OCI-LY7 (cell line): ENCODE measurements around the gene MINDY2. TPM values are rescaled to one million over a fixed set of nuclear protein-coding genes. Genes with fewer than 3 reads are reported as not detected.
A peak's percentile ranks its signal among the peaks of the same experiment; 100 is the strongest.

ENCODE experiments used
- BruUV-seq: library from RNA; stranded (reverse); fragments of 400-500 nt; replicated peaks from 2 replicates; lab custom pipeline; 2021; lab: Mats Ljungman, UMichigan
- CTCF ChIA-PET: fragments of 300-600 bp; sonication (Branson Sonifier 250); formaldehyde crosslinking; loops from one replicate; lab custom pipeline; 2022; ENCODE audit warnings: antibody characterized with exemption; ENCODE audit not compliant: unreplicated experiment; lab: Charles Lee
- POLR2A ChIA-PET: fragments of 300-600 bp; sonication (Branson Sonifier 250); formaldehyde crosslinking; loops from one replicate; lab custom pipeline; 2022; ENCODE audit warnings: antibody characterized with exemption; lab: Charles Lee
- DNase-seq: peaks from one replicate; pipeline ENCODE4 v3.0.0-alpha.2; 2015; ENCODE audit warnings: low spot score
- H2AFZ ChIP-seq: fragments of 200-600 bp; sonication (generic), shearing (Covaris generic); 2 replicates; pipeline ENCODE4 v1.6.1; 2014; ENCODE audit warnings: mild to moderate bottlenecking, antibody characterized with exemption, low read length, moderate library complexity
- H3K27ac ChIP-seq: fragments of 200-600 bp; sonication (generic); 2 replicates; pipeline ENCODE4 v1.5.1; 2014; ENCODE audit warnings: mixed run types, low read depth, mild to moderate bottlenecking, moderate library complexity, low read length, inconsistent platforms; ENCODE audit not compliant: poor library complexity, severe bottlenecking
- H3K36me3 ChIP-seq: fragments of 200-600 bp; sonication (generic); 2 replicates; pipeline ENCODE4 v1.6.1; 2014; ENCODE audit warnings: mild to moderate bottlenecking, antibody characterized with exemption, low read length, moderate library complexity, mixed read lengths; ENCODE audit not compliant: insufficient read depth
- H3K4me1 ChIP-seq: fragments of 200-600 bp; sonication (generic); 2 replicates; pipeline ENCODE4 v1.5.1; 2014; ENCODE audit warnings: mild to moderate bottlenecking, low read length; ENCODE audit not compliant: insufficient read depth, poor library complexity, severe bottlenecking
- H3K4me2 ChIP-seq: fragments of 200-600 bp; sonication (generic); 2 replicates; pipeline ENCODE4 v1.6.1; 2014; ENCODE audit warnings: mild to moderate bottlenecking, low read length
- H3K4me3 ChIP-seq: fragments of 200-600 bp; sonication (generic); 2 replicates; pipeline ENCODE4 v1.5.1; 2014; ENCODE audit warnings: mild to moderate bottlenecking, low read depth, low read length; ENCODE audit not compliant: poor library complexity, severe bottlenecking
- H3K79me2 ChIP-seq: fragments of 200-600 bp; sonication (generic); 2 replicates; pipeline ENCODE4 v1.6.1; 2016; ENCODE audit warnings: low read depth, mild to moderate bottlenecking, low read length, moderate library complexity, mixed read lengths; ENCODE audit not compliant: insufficient read depth
- H3K9me2 ChIP-seq: fragments of 200-600 bp; sonication (generic); 2 replicates; pipeline ENCODE4 v1.6.1; 2016; ENCODE audit warnings: mild to moderate bottlenecking, low read length, mixed read lengths; ENCODE audit not compliant: insufficient read depth
- H3K9me3 ChIP-seq: fragments of 200-600 bp; sonication (generic); 2 replicates; pipeline ENCODE4 v1.6.1; 2014; ENCODE audit warnings: mild to moderate bottlenecking, mixed run types, low read length, mixed read lengths
- H4K20me1 ChIP-seq: fragments of 200-600 bp; sonication (generic); 2 replicates; pipeline ENCODE4 v1.6.1; 2014; ENCODE audit warnings: mild to moderate bottlenecking, antibody characterized with exemption, low read length, moderate library complexity, mixed read lengths; ENCODE audit not compliant: insufficient read depth
- EZH2phosphoT487 ChIP-seq: fragments of 200-600 bp; sonication (generic); IDR thresholded peaks from 2 replicates; pipeline ENCODE4 v1.6.1; 2018; ENCODE audit warnings: low read depth, borderline replicate concordance, mild to moderate bottlenecking, mixed run types, antibody characterized with exemption, low read length, moderate library complexity, mixed read lengths
- intact Hi-C: fragments of 100-400 bp; cut with micrococcal nuclease; formaldehyde crosslinking; loops from one replicate; pipeline ENCODE4 v1.10.0; 2022; ENCODE audit not compliant: unreplicated experiment
- total RNA-seq, 2 experiments: library from RNA; depleted of rRNA in 1 of 2; stranded (reverse); fragments of >200 nt in 1 of 2; shearing (Covaris generic) in 1 of 2; gene quantifications; 2 replicates each; pipeline ENCODE4 v1.2.3, GENCODE V29; 2014 to 2022
- TF ChIP-seq, protein P1 (sequence below): fragments of 200-600 bp; sonication (generic); conservative IDR thresholded peaks from 2 replicates; pipeline ENCODE4 v1.5.1; 2014; ENCODE audit warnings: mild to moderate bottlenecking, antibody characterized with exemption, low read length, moderate library complexity, mixed read lengths

Gene MINDY2
- total RNA-seq, 2 experiments from 2014 or later = 10.5 to 15.7 TPM

DNA sequence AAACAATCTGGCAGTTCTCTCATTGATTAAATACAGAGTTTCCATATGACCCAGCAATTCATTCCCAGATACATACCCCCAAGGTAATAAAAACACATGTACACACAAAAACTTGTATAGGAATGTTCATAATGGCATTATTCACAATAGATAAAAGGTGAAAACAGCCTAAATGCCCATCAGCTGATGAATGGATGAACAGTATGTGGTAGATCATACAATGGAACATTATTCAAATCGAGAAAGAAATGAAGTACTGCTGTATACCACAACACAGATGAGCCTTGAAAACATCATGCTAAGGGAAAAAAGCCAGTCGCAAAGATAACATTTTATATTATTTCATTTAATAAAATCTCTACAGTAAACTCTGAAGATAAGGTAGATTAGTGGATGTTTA is 91.2 kb downstream of the MINDY2 start:
- no peak overlapping the region for H3K27ac ChIP-seq
- DNase-seq = no peak
- H3K4me1 ChIP-seq = no peaks in the 10 kb centered on the region
- no peaks in the 10 kb centered on the region for H3K9me2 ChIP-seq
- intact Hi-C loops = no loop called here
- no peaks in the 10 kb centered on the region for H3K36me3 ChIP-seq
- no peaks in the 10 kb centered on the region for H4K20me1 ChIP-seq
- CTCF ChIA-PET = no interaction called here
- no peaks in the 10 kb centered on the region for H3K79me2 ChIP-seq
- no peaks in the 10 kb centered on the region for H3K9me3 ChIP-seq
- POLR2A ChIA-PET = no interaction called here
- H3K4me3 ChIP-seq = no peak overlapping the region
- TF ChIP-seq, protein P1, sequence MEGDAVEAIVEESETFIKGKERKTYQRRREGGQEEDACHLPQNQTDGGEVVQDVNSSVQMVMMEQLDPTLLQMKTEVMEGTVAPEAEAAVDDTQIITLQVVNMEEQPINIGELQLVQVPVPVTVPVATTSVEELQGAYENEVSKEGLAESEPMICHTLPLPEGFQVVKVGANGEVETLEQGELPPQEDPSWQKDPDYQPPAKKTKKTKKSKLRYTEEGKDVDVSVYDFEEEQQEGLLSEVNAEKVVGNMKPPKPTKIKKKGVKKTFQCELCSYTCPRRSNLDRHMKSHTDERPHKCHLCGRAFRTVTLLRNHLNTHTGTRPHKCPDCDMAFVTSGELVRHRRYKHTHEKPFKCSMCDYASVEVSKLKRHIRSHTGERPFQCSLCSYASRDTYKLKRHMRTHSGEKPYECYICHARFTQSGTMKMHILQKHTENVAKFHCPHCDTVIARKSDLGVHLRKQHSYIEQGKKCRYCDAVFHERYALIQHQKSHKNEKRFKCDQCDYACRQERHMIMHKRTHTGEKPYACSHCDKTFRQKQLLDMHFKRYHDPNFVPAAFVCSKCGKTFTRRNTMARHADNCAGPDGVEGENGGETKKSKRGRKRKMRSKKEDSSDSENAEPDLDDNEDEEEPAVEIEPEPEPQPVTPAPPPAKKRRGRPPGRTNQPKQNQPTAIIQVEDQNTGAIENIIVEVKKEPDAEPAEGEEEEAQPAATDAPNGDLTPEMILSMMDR = no peak
- TF ChIP-seq EZH2phosphoT487 = no peak
- no peak overlapping the region for H3K4me2 ChIP-seq
- H2AFZ ChIP-seq = no peak overlapping the region
- BruUV-seq = no TSS peak

DNA sequence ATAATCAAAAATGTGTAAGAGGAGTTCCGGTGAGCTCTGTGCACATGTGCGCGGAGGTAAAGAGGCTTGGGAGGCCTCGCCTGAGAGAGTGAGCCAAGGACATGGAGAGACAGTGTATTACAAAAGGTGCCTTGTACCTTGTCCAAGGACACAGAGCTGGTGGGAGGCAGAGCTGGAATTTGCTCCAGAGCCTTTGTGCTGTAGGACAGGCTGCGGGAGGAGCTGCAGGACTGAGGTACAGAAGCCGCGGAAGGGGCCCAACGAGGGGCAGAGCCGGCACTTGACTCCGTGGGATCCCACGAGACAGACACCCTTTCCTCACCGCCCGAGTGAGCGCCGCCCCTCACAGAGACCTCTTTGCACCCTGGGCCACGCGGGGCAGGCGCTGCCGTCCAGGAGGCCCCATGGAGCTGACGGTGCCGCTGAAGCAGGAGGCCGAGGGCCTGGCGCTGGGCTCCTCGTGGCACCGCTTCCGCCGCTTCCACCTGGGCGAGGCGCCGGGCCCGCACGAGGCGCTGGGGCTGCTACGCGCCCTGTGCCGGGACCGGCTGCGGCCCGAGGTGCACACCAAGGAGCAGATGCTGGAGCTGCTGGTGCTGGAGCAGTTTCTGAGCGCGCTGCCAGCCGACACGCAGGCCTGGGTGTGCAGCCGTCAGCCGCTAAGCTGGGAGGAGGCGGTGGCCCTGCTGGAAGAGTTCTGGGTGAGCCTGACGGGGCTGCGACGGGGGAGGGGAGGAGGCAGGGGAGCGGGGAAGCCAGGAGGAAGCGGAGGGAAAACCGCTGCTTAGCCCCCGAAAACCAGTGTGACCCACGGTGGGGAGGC is 93.7 kb downstream of the MINDY2 start:
- POLR2A ChIA-PET = interaction anchor here (1.0 kb wide), 1 partner anchor 12 kb away, joined by 3 read pairs; no protein-coding TSS in a partner anchor
- no peak for DNase-seq
- H3K9me3 ChIP-seq = no peaks in the 10 kb centered on the region
- H3K4me2 ChIP-seq = no peak overlapping the region; the same call in 1 of the 2 replicates
- CTCF ChIA-PET = interaction anchor here (0.8 kb wide), 1 partner anchor 10 kb away, joined by 3 read pairs; no protein-coding TSS in a partner anchor
- H2AFZ ChIP-seq = 0 out of 2 replicates have a peak overlapping the region, but pooled peaks have one; percentile 21
- H4K20me1 ChIP-seq = no peaks in the 10 kb centered on the region
- no peaks in the 10 kb centered on the region for H3K79me2 ChIP-seq
- no peaks in the 10 kb centered on the region for H3K9me2 ChIP-seq
- intact Hi-C loops = no loop called here
- H3K27ac ChIP-seq = no peak overlapping the region
- TF ChIP-seq, protein P1 = no peak
- no peak for TF ChIP-seq EZH2phosphoT487
- H3K36me3 ChIP-seq = no peaks in the 10 kb centered on the region
- H3K4me1 ChIP-seq = no peaks in the 10 kb centered on the region
- no peak overlapping the region for H3K4me3 ChIP-seq
- no TSS peak for BruUV-seq

DNA sequence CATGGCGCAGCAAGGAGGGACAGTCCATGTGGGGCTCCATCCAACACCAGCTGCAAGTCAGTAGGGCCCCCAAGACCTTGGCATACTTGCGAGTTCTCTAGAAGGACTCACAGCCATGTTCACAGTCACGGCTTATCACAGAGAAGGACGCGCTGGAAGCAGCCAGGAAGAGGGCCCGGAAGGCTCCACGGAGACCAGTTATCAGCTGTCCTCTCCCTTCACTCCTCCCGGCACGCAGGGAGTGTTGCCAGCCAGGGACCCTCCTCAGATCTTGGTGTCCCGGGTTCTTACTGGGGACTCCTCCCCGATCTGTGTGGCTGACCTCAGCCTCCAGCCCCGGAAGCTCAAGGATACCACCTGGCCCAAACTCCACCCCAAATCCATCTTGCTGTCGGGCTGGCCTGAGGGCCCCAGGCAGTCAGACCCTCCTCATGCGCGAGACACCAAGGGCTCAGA is 94.4 kb downstream of the MINDY2 start:
- H3K4me1 ChIP-seq = no peaks in the 10 kb centered on the region
- H3K9me3 ChIP-seq = no peaks in the 10 kb centered on the region
- CTCF ChIA-PET = interaction anchor here (0.8 kb wide), 1 partner anchor 11 kb away, joined by 3 read pairs; no protein-coding TSS in a partner anchor
- intact Hi-C loops = no loop called here
- no peak for DNase-seq
- H3K27ac ChIP-seq = no peak overlapping the region
- no peaks in the 10 kb centered on the region for H3K36me3 ChIP-seq
- no peaks in the 10 kb centered on the region for H3K79me2 ChIP-seq
- BruUV-seq = no TSS peak
- no peak overlapping the region; the same call in 1 of the 2 replicates for H3K4me2 ChIP-seq
- no peak for TF ChIP-seq EZH2phosphoT487
- TF ChIP-seq, protein P1 = no peak
- no peak overlapping the region for H2AFZ ChIP-seq
- no peaks in the 10 kb centered on the region for H3K9me2 ChIP-seq
- no peak overlapping the region for H3K4me3 ChIP-seq
- no peaks in the 10 kb centered on the region for H4K20me1 ChIP-seq
- POLR2A ChIA-PET = interaction anchor here (1.0 kb wide), 1 partner anchor 12 kb away, joined by 3 read pairs; no protein-coding TSS in a partner anchor
